Breast epithelium (tissue), 4 donors: ENCODE measurements around the gene CHN1. TPM values are rescaled to one million over a fixed set of nuclear protein-coding genes. Genes with fewer than 3 reads are reported as not detected.

Source experiments
- DNase-seq, 2 donors: peaks; one replicate each; pipeline ENCODE4 v3.0.0-alpha.2; 2019; ENCODE audit warnings: low spot score in 2 of 2
- H3K27ac ChIP-seq, 2 donors: fragments of 200-600 bp; sonication (generic) in 1 of 2; one replicate each; pipeline ENCODE4 v1.5.1; 2016 to 2019; ENCODE audit warnings: mild to moderate bottlenecking in 1 of 2
- H3K27me3 ChIP-seq, 2 donors: fragments of 200-600 bp; sonication (generic) in 1 of 2; one replicate each; pipeline versions ENCODE4 v1.5.1 to v1.6.0; 2017 to 2019; ENCODE audit warnings: control low read depth in 1 of 2, mild to moderate bottlenecking in 1 of 2
- H3K36me3 ChIP-seq: fragments of 200-600 bp; one replicate; pipeline ENCODE4 v1.5.1; 2019
- H3K4me1 ChIP-seq, 2 donors: fragments of 200-600 bp; sonication (generic); one replicate each; pipeline ENCODE4 v1.5.1; 2016 to 2019; ENCODE audit warnings: control low read depth in 1 of 2
- H3K4me3 ChIP-seq, 3 donors: fragments of 200-600 bp; sonication (generic); 1 replicate in 2 of 3; 2 replicates in 1 of 3; pipeline ENCODE4 v1.5.1; 2016 to 2019; ENCODE audit warnings: mild to moderate bottlenecking in 3 of 3, moderate library complexity in 2 of 3
- H3K9me3 ChIP-seq, 2 donors: fragments of 200-600 bp; sonication (generic) in 1 of 2; one replicate each; pipeline ENCODE4 v1.5.1; 2016 to 2019; ENCODE audit warnings: control low read depth in 1 of 2
- CTCF ChIP-seq, 3 donors: fragments of 450-650 bp; IDR thresholded peaks; one replicate each; pipeline ENCODE4 v1.5.1; 2016 to 2017; ENCODE audit warnings: antibody characterized with exemption in 3 of 3, mild to moderate bottlenecking in 3 of 3, moderate library complexity in 3 of 3
- POLR2A ChIP-seq: fragments of 450-650 bp; IDR thresholded peaks from one replicate; pipeline ENCODE4 v1.6.1; 2016; ENCODE audit warnings: antibody characterized with exemption, mild to moderate bottlenecking, moderate library complexity
- POLR2AphosphoS5 ChIP-seq, 3 donors: sonication (generic); formaldehyde crosslinking; IDR thresholded peaks; one replicate each; pipeline ENCODE4 v1.6.1; 2017; ENCODE audit warnings: antibody characterized with exemption in 3 of 3
- intact Hi-C: fragments of 100-400 bp; cut with DNase I; formaldehyde crosslinking; loops from one replicate; pipeline ENCODE4 v1.15.1; 2023; ENCODE audit warnings: low total_unique reads
- total RNA-seq, 3 donors: library from RNA; depleted of rRNA; stranded (reverse); fragments of >200 nt; gene quantifications; one replicate each; pipeline ENCODE4 v1.1.0, GENCODE V29; 2016

CHN1 gene
- total RNA-seq, 3 donors from 2014 or later, result 9.8 to 14.7 (median 13.4) TPM

- no peaks in the 10 kb centered on the region for H3K36me3 ChIP-seq
- H3K4me1 ChIP-seq, result no peaks in the 10 kb centered on the region
- no peak overlapping the region for H3K4me3 ChIP-seq
- no peak for DNase-seq
- TF ChIP-seq CTCF (IDR thresholded peaks at IDR 0.05), result no peak
- TF ChIP-seq POLR2AphosphoS5 (IDR thresholded peaks at IDR 0.05), result no peak
- no peak for TF ChIP-seq POLR2A
- intact Hi-C loops, result no loop called here
- no peaks in the 10 kb centered on the region for H3K9me3 ChIP-seq
- H3K27me3 ChIP-seq, result peaks cover 0 to 8% of the 10 kb centered on the region in 2 donors
- no peak overlapping the region for H3K27ac ChIP-seq
Observed at GRCh38 chr2:175011505-175011904, 6.3 kb upstream of the CHN1 start.

GRCh38 chr2:175010848-175011254, 5.7 kb upstream of the CHN1 start:
- no peak overlapping the region for H3K27ac ChIP-seq
- peaks cover 0 to 13% of the 10 kb centered on the region in 2 donors for H3K27me3 ChIP-seq
- no peaks in the 10 kb centered on the region for H3K36me3 ChIP-seq
- DNase-seq, result no peak
- no peaks in the 10 kb centered on the region for H3K9me3 ChIP-seq
- H3K4me1 ChIP-seq, result no peaks in the 10 kb centered on the region
- intact Hi-C loops, result no loop called here
- TF ChIP-seq POLR2AphosphoS5 (IDR thresholded peaks at IDR 0.05), result no peak
- no peak overlapping the region for H3K4me3 ChIP-seq

GRCh38 chr2:175009917-175010621, 4.9 kb upstream of the CHN1 start:
- Histone ChIP-seq H3K4me3 (no peak overlapping the region), H3K36me3 (no peaks in the 10 kb centered on the region), H3K4me1 (no peaks in the 10 kb centered on the region), H3K27ac (no peak overlapping the region), H3K9me3 (no peaks in the 10 kb centered on the region), H3K27me3 (peaks cover 0 to 17% of the 10 kb centered on the region in 2 donors)
- intact Hi-C loops, result no loop called here
- TF ChIP-seq POLR2AphosphoS5 (IDR thresholded peaks at IDR 0.05) (no peak), CTCF (IDR thresholded peaks at IDR 0.05) (no peak), POLR2A (no peak)
- DNase-seq, result no peak

GRCh38 chr2:175008801-175009495, 3.8 kb upstream of the CHN1 start:
- no peak for DNase-seq
- no peaks in the 10 kb centered on the region for H3K36me3 ChIP-seq
- H3K4me3 ChIP-seq, result no peak overlapping the region
- H3K27me3 ChIP-seq, result peaks cover 0 to 17% of the 10 kb centered on the region in 2 donors
- H3K4me1 ChIP-seq, result no peaks in the 10 kb centered on the region
- H3K9me3 ChIP-seq, result no peaks in the 10 kb centered on the region
- TF ChIP-seq POLR2A, result no peak
- TF ChIP-seq POLR2AphosphoS5 (IDR thresholded peaks at IDR 0.05), result no peak
- no peak for TF ChIP-seq CTCF (IDR thresholded peaks at IDR 0.05)
- H3K27ac ChIP-seq, result no peak overlapping the region
- intact Hi-C loops, result no loop called here

- Histone ChIP-seq H3K36me3 (no peaks in the 10 kb centered on the region), H3K4me3 (no peak overlapping the region), H3K27me3 (peaks cover 0 to 17% of the 10 kb centered on the region in 2 donors), H3K4me1 (no peaks in the 10 kb centered on the region), H3K27ac (peak overlapping the region in 1 of 2 donors; percentile 49), H3K9me3 (no peaks in the 10 kb centered on the region)
- TF ChIP-seq POLR2A, result no peak
- TF ChIP-seq POLR2AphosphoS5 (IDR thresholded peaks at IDR 0.05), result no peak
- no peak for TF ChIP-seq CTCF (IDR thresholded peaks at IDR 0.05)
- no peak for DNase-seq
- intact Hi-C loops, result no loop called here
Observed at GRCh38 chr2:175008009-175008408, 2.8 kb upstream of the CHN1 start.
